Measurements from ENCODE around the gene AMTN. TPM values are rescaled to one million over a fixed set of nuclear protein-coding genes. Genes with fewer than 3 reads are reported as not detected.

The AMTN gene
- polyA plus RNA-seq, 1 experiment = not detected

DNA sequence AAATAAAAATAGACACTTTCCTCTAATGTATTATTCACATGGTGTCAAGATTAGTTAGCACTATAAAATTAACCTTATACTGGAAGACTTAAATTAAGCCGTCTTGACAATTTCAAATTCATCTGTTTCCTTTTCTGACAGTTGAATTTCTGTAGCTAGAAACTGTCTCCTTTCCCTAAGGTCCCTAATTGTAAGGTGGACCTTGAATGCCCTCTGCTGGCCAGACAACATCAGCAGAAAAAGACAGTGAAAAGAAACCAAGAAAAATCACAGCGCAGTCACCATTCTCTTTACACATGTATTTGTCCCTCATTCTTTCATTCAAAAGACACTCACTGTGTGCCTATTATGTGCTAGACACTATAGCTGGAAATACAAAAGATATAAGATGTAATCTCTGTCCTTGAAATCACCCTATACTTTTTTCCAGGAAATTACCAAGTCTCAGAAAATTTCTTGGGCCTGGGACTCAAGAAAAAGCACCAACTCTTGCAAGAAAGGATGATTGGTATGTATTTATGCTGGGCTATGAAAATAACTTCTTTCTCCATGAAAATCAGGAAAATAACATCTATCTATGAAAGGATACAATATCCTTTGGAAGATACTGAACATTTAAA is 41.0 kb downstream of the AMTN start:
- DNase-seq (ENCODE audit: low read depth) = no peak
- TF ChIP-seq, protein P1, sequence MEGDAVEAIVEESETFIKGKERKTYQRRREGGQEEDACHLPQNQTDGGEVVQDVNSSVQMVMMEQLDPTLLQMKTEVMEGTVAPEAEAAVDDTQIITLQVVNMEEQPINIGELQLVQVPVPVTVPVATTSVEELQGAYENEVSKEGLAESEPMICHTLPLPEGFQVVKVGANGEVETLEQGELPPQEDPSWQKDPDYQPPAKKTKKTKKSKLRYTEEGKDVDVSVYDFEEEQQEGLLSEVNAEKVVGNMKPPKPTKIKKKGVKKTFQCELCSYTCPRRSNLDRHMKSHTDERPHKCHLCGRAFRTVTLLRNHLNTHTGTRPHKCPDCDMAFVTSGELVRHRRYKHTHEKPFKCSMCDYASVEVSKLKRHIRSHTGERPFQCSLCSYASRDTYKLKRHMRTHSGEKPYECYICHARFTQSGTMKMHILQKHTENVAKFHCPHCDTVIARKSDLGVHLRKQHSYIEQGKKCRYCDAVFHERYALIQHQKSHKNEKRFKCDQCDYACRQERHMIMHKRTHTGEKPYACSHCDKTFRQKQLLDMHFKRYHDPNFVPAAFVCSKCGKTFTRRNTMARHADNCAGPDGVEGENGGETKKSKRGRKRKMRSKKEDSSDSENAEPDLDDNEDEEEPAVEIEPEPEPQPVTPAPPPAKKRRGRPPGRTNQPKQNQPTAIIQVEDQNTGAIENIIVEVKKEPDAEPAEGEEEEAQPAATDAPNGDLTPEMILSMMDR (IDR thresholded peaks at IDR 0.05; ENCODE audit: insufficient read depth, low read depth, low read length) = peak; percentile 88
- Histone ChIP-seq H3K4me3 (ENCODE audit: low read depth, low read length) (no peak overlapping the region), H3K36me3 (ENCODE audit: control insufficient read depth, insufficient read depth, low read length) (no peaks in the 10 kb centered on the region), H3K27me3 (ENCODE audit: control insufficient read depth, insufficient read depth, low read length) (no peaks in the 10 kb centered on the region)
- CTCF ChIA-PET = interaction anchor here (1.2 to 2.2 kb wide), 6 partner anchors 8 to 53 kb away, joined by 3 to 9 read pairs (median 5); no protein-coding TSS in a partner anchor
- POLR2A ChIA-PET = no interaction called here

- TF ChIP-seq, protein P1 (IDR thresholded peaks at IDR 0.05; ENCODE audit: insufficient read depth, low read depth, low read length) = no peak
- no peak for DNase-seq (ENCODE audit: low read depth)
- ChIA-PET POLR2A (no interaction called here), CTCF (interaction anchor here (0.8 to 2.2 kb wide), 7 partner anchors 9 to 54 kb away, joined by 3 to 9 read pairs (median 4); no protein-coding TSS in a partner anchor)
- H3K36me3 ChIP-seq (ENCODE audit: control insufficient read depth, insufficient read depth, low read length) = no peaks in the 10 kb centered on the region
- H3K27me3 ChIP-seq (ENCODE audit: control insufficient read depth, insufficient read depth, low read length) = no peaks in the 10 kb centered on the region
- H3K4me3 ChIP-seq (ENCODE audit: low read depth, low read length) = no peak overlapping the region
Measured at GRCh38 chr4:70559924-70560323, 41.6 kb downstream of the AMTN start.

- DNase-seq (ENCODE audit: low read depth) = no peak
- Histone ChIP-seq H3K27me3 (ENCODE audit: control insufficient read depth, insufficient read depth, low read length) (no peaks in the 10 kb centered on the region), H3K4me3 (ENCODE audit: low read depth, low read length) (no peak overlapping the region), H3K36me3 (ENCODE audit: control insufficient read depth, insufficient read depth, low read length) (no peaks in the 10 kb centered on the region)
- ChIA-PET CTCF (no interaction called here), POLR2A (no interaction called here)
- TF ChIP-seq, protein P1 (IDR thresholded peaks at IDR 0.05; ENCODE audit: insufficient read depth, low read depth, low read length) = no peak
Measured at GRCh38 chr4:70564033-70564432, 45.7 kb downstream of the AMTN start.

DNA sequence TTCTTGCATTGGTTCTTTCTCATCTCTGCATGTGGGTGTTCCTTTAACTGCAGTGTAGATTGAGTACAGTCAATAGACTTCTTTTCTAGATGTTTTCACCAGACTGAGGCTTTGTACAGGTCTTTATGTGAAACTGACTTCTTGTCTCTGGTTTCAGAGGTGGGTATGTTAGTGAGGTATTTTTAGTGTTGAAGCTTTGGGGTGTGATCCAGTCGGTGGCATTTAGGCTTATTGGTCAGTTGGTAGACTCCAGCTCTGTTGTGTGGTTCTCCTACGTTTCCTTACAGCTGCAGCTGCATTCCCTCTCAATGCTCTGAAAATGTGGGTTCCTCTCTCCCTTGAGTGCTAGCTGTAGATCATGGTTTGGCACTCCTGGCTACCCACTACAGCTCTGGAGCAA is 52.4 kb downstream of the AMTN start:
- H3K4me3 ChIP-seq (ENCODE audit: low read depth, low read length) = no peak overlapping the region
- ChIA-PET POLR2A (no interaction called here), CTCF (interaction anchor here (2.9 kb wide), 1 partner anchor 11 kb away, joined by 8 read pairs; no protein-coding TSS in a partner anchor)
- DNase-seq (ENCODE audit: low read depth) = no peak
- TF ChIP-seq, protein P1 (IDR thresholded peaks at IDR 0.05; ENCODE audit: insufficient read depth, low read depth, low read length) = no peak
- no peaks in the 10 kb centered on the region for H3K36me3 ChIP-seq (ENCODE audit: control insufficient read depth, insufficient read depth, low read length)
- no peaks in the 10 kb centered on the region for H3K27me3 ChIP-seq (ENCODE audit: control insufficient read depth, insufficient read depth, low read length)

DNA sequence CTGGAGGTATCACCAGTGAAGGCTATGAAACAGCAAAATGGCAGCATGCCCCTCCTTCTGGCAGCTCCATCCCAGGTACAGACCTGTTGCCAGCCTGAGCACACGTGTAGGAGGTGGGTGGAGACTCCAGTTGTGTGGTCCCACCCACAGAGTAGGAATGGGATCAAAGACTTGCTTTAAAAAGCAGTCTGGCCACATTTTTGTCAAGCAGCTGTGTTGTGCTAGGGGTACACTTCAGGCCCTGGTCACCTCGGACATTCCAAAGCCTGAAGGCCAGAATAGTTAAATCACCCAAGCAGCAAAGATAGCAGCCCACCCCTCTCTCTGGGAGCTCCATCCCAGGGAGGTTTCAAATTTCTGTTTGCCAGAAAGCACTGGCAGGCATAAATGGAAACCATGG is 53.4 kb downstream of the AMTN start:
- TF ChIP-seq, protein P1 (IDR thresholded peaks at IDR 0.05; ENCODE audit: insufficient read depth, low read depth, low read length) = no peak
- H3K27me3 ChIP-seq (ENCODE audit: control insufficient read depth, insufficient read depth, low read length) = no peaks in the 10 kb centered on the region
- ChIA-PET POLR2A (no interaction called here), CTCF (interaction anchor here (2.9 kb wide), 1 partner anchor 12 kb away, joined by 8 read pairs; no protein-coding TSS in a partner anchor)
- no peak overlapping the region for H3K4me3 ChIP-seq (ENCODE audit: low read depth, low read length)
- no peak for DNase-seq (ENCODE audit: low read depth)
- H3K36me3 ChIP-seq (ENCODE audit: control insufficient read depth, insufficient read depth, low read length) = no peaks in the 10 kb centered on the region
